Measurements from ENCODE around the gene CFAP299.

The CFAP299 gene

DNA sequence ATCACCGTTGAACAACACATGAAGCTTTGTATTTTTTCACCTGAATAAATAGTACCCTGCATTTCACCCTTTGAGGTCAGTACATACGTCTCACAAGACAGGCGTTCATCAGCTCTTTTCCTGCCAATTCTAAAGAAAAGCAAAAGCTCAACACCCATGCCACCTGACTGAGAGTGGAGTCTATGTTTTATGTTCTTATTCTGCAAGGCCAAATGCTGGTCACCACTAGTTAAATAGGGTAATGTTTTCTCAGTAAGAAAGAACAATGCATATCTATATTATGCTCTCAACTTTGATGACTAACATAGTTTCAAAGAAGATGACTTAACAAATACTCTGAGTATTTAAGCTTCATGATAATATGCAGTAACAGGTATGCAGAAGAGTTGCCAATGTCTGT is 358.6 kb downstream of the CFAP299 start:
- Histone ChIP-seq H3K27ac (ENCODE audit: low read depth, low read length) (no peak overlapping the region), H3K36me3 (ENCODE audit: control insufficient read depth, insufficient read depth, low read length) (no peaks in the 10 kb centered on the region), H3K4me2 (ENCODE audit: low read length) (no peak overlapping the region), H3K23ac (ENCODE audit: low read length) (no peak overlapping the region), H3K18ac (ENCODE audit: low read length) (no peak overlapping the region), H2BK5ac (ENCODE audit: low read length) (no peak overlapping the region), H4K8ac (ENCODE audit: low read depth, low read length) (no peak overlapping the region), H2BK15ac (replicated peaks; ENCODE audit: low read depth) (no peak overlapping the region), H3K79me2 (ENCODE audit: control insufficient read depth, insufficient read depth, low read length) (no peaks in the 10 kb centered on the region), H3K4ac (ENCODE audit: low read depth, low read length) (no peak overlapping the region), H3K56ac (ENCODE audit: low read length) (no peak overlapping the region), H3K9ac (ENCODE audit: low read length) (no peak overlapping the region), H2AK5ac (ENCODE audit: low read length) (no peak overlapping the region), H3K27me3 (ENCODE audit: insufficient read depth, low read length, poor library complexity) (no peaks in the 10 kb centered on the region), H2BK120ac (ENCODE audit: low read depth, low read length) (no peak overlapping the region), H3K4me3 (ENCODE audit: low read length) (no peak overlapping the region), H3K4me1 (ENCODE audit: control insufficient read depth, low read depth, low read length) (no peaks in the 10 kb centered on the region), H4K5ac (ENCODE audit: low read length) (no peak overlapping the region), H3K79me1 (ENCODE audit: low read length) (no peaks in the 10 kb centered on the region)
- WGBS (ENCODE audit: extremely low coverage, insufficient coverage, low lambda C conversion rate): no CpG with 5 or more reads among the region's 3 CpGs
- DNase-seq: no peak

DNA sequence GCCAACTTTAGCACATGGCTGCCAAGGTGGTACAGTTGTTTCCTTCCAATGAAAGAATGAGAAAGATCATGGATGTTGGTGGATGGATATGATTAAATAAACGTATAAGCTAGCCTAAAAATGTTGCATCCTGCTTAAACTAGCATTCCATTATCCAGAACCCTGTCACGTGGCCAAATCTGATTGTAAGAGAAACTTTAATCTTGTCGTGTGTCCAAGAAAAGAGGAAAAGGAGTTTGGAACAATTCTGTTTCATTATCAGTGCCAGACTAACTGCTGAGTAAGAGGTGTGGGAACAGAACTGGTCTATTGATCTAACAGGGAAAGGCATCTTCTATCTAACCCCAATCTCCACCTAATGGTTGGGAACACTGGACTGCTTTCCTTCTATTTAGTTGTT is 369.8 kb downstream of the CFAP299 start:
- Histone ChIP-seq H2BK15ac (replicated peaks; ENCODE audit: low read depth) (no peak overlapping the region), H3K4me1 (ENCODE audit: control insufficient read depth, low read depth, low read length) (no peaks in the 10 kb centered on the region)
- DNase-seq: peak; percentile 45

DNA sequence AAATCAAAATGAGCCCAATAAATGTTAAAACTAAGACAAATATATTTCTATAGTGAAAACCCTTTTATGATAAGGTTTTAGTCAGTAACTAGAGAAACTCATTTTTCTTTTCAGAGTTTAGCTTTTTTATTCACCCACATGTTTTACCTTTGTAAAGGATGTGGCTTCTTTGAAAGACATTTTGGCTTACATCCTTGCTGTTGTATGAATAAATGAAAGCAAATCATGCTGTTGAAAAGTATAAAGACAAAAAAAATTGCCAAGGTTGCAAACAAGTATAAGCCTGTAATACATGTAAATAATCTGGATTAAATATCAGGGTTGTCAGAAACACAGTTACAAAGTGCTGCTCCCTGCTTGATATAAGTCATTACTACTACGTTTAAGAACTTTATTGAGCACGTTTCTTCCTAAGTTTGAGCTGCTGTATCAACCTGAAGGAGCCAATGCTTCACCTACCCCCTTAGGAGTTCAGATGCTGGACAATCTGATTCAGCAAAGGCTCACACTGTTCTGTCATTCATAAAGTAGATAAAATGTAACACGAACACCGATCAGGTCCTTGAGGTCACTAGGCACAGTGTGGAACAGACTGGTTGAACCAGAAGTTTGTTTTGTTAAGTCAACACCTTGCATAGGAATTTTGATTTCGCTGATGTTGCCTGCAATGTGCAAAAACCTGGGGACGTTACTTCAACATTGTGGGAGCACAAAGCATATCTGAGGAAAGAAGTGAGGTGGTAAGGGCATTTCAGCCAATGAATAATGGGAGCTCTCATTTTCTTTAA is 373.7 kb downstream of the CFAP299 start:
- Histone ChIP-seq H2BK15ac (replicated peaks; ENCODE audit: low read depth) (no peak overlapping the region), H3K23ac (ENCODE audit: low read length) (no peak overlapping the region), H3K79me2 (ENCODE audit: control insufficient read depth, insufficient read depth, low read length) (no peaks in the 10 kb centered on the region), H3K4me2 (ENCODE audit: low read length) (no peak overlapping the region), H3K4me3 (ENCODE audit: low read length) (no peak overlapping the region), H3K27ac (ENCODE audit: low read depth, low read length) (no peak overlapping the region), H2BK120ac (ENCODE audit: low read depth, low read length) (no peak overlapping the region), H4K5ac (ENCODE audit: low read length) (no peak overlapping the region), H3K18ac (ENCODE audit: low read length) (no peak overlapping the region), H3K36me3 (ENCODE audit: control insufficient read depth, insufficient read depth, low read length) (no peaks in the 10 kb centered on the region), H3K79me1 (ENCODE audit: low read length) (no peaks in the 10 kb centered on the region), H4K8ac (ENCODE audit: low read depth, low read length) (no peak overlapping the region), H3K9ac (ENCODE audit: low read length) (no peak overlapping the region), H2AK5ac (ENCODE audit: low read length) (no peak overlapping the region), H3K56ac (ENCODE audit: low read length) (no peak overlapping the region), H3K4ac (ENCODE audit: low read depth, low read length) (no peak overlapping the region), H3K4me1 (ENCODE audit: control insufficient read depth, low read depth, low read length) (no peaks in the 10 kb centered on the region), H2BK5ac (ENCODE audit: low read length) (no peak overlapping the region), H3K27me3 (ENCODE audit: insufficient read depth, low read length, poor library complexity) (no peaks in the 10 kb centered on the region)
- DNase-seq: no peak
- no CpG with 5 or more reads among the region's 6 CpGs for WGBS (ENCODE audit: extremely low coverage, insufficient coverage, low lambda C conversion rate)

More for the DNA sequence above, 369.8 kb downstream of the CFAP299 start:
- no peaks in the 10 kb centered on the region for H3K79me1 ChIP-seq (ENCODE audit: low read length)
- H3K4me3 ChIP-seq (ENCODE audit: low read length): no peak overlapping the region
- no peak overlapping the region for H3K23ac ChIP-seq (ENCODE audit: low read length)
- H4K8ac ChIP-seq (ENCODE audit: low read depth, low read length): no peak overlapping the region
- H3K18ac ChIP-seq (ENCODE audit: low read length): peak overlapping the region; percentile 28
- WGBS (ENCODE audit: extremely low coverage, insufficient coverage, low lambda C conversion rate): no CpG with 5 or more reads among the region's 3 CpGs
- no peaks in the 10 kb centered on the region for H3K27me3 ChIP-seq (ENCODE audit: insufficient read depth, low read length, poor library complexity)
- no peak overlapping the region for H2AK5ac ChIP-seq (ENCODE audit: low read length)
- no peak overlapping the region for H3K4me2 ChIP-seq (ENCODE audit: low read length)
- H4K5ac ChIP-seq (ENCODE audit: low read length): no peak overlapping the region
- H3K36me3 ChIP-seq (ENCODE audit: control insufficient read depth, insufficient read depth, low read length): no peaks in the 10 kb centered on the region
- H3K27ac ChIP-seq (ENCODE audit: low read depth, low read length): no peak overlapping the region
- H3K4ac ChIP-seq (ENCODE audit: low read depth, low read length): no peak overlapping the region
- no peak overlapping the region for H3K56ac ChIP-seq (ENCODE audit: low read length)
- H3K9ac ChIP-seq (ENCODE audit: low read length): no peak overlapping the region
- H2BK120ac ChIP-seq (ENCODE audit: low read depth, low read length): no peak overlapping the region
- H2BK5ac ChIP-seq (ENCODE audit: low read length): no peak overlapping the region
- no peaks in the 10 kb centered on the region for H3K79me2 ChIP-seq (ENCODE audit: control insufficient read depth, insufficient read depth, low read length)

DNA sequence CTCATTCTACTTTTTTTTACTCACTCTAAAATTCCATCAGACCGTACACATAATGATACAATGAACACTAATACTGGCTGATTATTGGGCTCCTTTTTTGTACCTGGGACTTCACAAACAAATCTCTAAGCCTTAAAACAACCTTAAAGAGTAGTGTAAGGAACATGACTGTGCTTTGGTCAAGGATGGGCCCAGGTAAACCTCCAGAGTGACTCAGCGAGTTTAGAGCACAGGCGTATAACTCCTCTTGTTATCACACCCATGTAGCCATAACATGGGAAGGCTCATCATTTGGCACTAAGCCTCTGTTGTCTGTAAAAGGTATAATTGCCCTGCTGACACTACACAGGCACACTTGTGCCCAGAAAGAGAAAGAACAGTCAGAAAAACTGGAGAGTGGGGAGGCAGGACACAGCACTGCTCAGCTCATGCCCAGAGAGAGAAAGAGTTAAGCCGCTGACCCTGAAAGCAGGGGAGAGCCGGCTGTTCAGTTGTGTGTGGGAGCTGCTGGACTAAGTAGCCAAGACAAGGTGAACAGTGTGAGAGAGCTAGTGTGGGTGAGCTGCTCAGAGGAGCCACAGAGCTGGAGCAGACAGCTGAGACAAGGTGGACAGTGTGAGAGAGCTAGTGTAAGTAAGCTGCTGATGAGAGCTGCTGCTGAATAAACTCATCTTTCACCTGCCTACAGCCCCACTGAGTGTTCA is 375.4 kb downstream of the CFAP299 start:
- H3K36me3 ChIP-seq (ENCODE audit: control insufficient read depth, insufficient read depth, low read length): no peaks in the 10 kb centered on the region
- H4K8ac ChIP-seq (ENCODE audit: low read depth, low read length): no peak overlapping the region
- H3K4ac ChIP-seq (ENCODE audit: low read depth, low read length): no peak overlapping the region
- peak; percentile 8 for DNase-seq
- WGBS (ENCODE audit: extremely low coverage, insufficient coverage, low lambda C conversion rate): no CpG with 5 or more reads among the region's 5 CpGs
- no peak overlapping the region for H3K23ac ChIP-seq (ENCODE audit: low read length)
- H2BK120ac ChIP-seq (ENCODE audit: low read depth, low read length): no peak overlapping the region
- H2BK15ac ChIP-seq (replicated peaks; ENCODE audit: low read depth): no peak overlapping the region
- H3K4me1 ChIP-seq (ENCODE audit: control insufficient read depth, low read depth, low read length): no peaks in the 10 kb centered on the region
- H2AK5ac ChIP-seq (ENCODE audit: low read length): no peak overlapping the region
- no peak overlapping the region for H3K18ac ChIP-seq (ENCODE audit: low read length)
- no peak overlapping the region for H2BK5ac ChIP-seq (ENCODE audit: low read length)
- no peaks in the 10 kb centered on the region for H3K79me2 ChIP-seq (ENCODE audit: control insufficient read depth, insufficient read depth, low read length)
- no peak overlapping the region for H3K4me3 ChIP-seq (ENCODE audit: low read length)
- H3K79me1 ChIP-seq (ENCODE audit: low read length): no peaks in the 10 kb centered on the region
- no peak overlapping the region for H3K27ac ChIP-seq (ENCODE audit: low read depth, low read length)
- H3K4me2 ChIP-seq (ENCODE audit: low read length): no peak overlapping the region
- H3K56ac ChIP-seq (ENCODE audit: low read length): no peak overlapping the region
- no peaks in the 10 kb centered on the region for H3K27me3 ChIP-seq (ENCODE audit: insufficient read depth, low read length, poor library complexity)
- H4K5ac ChIP-seq (ENCODE audit: low read length): no peak overlapping the region
- no peak overlapping the region for H3K9ac ChIP-seq (ENCODE audit: low read length)

DNA sequence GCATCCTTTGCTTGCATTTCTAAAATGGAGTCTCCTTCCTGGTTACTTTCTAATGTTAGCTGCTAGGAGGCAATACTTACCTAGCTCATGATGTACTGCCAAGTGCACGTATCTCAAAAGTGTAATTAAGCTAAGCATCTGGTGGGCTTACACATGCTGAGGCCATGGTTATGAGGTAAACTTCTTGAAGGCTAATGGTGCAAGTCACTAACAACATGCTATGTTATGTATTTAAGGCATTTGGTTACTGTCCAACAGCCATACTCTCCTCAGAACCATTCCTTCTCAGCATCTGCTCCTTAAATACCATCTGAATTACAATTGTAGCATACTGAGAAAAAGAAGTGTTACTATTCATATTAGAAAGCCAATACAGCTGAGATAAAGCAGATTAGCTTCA is 376.4 kb downstream of the CFAP299 start:
- no peaks in the 10 kb centered on the region for H3K27me3 ChIP-seq (ENCODE audit: insufficient read depth, low read length, poor library complexity)
- no peak for DNase-seq

More for the DNA sequence above, 376.4 kb downstream of the CFAP299 start:
- Histone ChIP-seq H3K36me3 (ENCODE audit: control insufficient read depth, insufficient read depth, low read length) (no peaks in the 10 kb centered on the region), H3K9ac (ENCODE audit: low read length) (no peak overlapping the region), H2BK120ac (ENCODE audit: low read depth, low read length) (no peak overlapping the region), H2BK15ac (replicated peaks; ENCODE audit: low read depth) (no peak overlapping the region), H3K4ac (ENCODE audit: low read depth, low read length) (no peak overlapping the region), H3K27ac (ENCODE audit: low read depth, low read length) (no peak overlapping the region), H3K23ac (ENCODE audit: low read length) (no peak overlapping the region), H3K4me3 (ENCODE audit: low read length) (no peak overlapping the region), H3K18ac (ENCODE audit: low read length) (no peak overlapping the region), H4K5ac (ENCODE audit: low read length) (no peak overlapping the region), H2AK5ac (ENCODE audit: low read length) (no peak overlapping the region), H3K4me1 (ENCODE audit: control insufficient read depth, low read depth, low read length) (no peaks in the 10 kb centered on the region), H3K79me1 (ENCODE audit: low read length) (no peaks in the 10 kb centered on the region), H4K8ac (ENCODE audit: low read depth, low read length) (no peak overlapping the region), H3K4me2 (ENCODE audit: low read length) (no peak overlapping the region), H3K79me2 (ENCODE audit: control insufficient read depth, insufficient read depth, low read length) (no peaks in the 10 kb centered on the region), H2BK5ac (ENCODE audit: low read length) (no peak overlapping the region), H3K56ac (ENCODE audit: low read length) (no peak overlapping the region)
- no CpG with 5 or more reads among the region's 1 CpG for WGBS (ENCODE audit: extremely low coverage, insufficient coverage, low lambda C conversion rate)

Measured in mesendoderm (in vitro differentiated cells).